SH-SY5Y (cell line): ENCODE data around the gene ZBTB46.

Source experiments
- GATA2 ChIP-seq: IDR thresholded peaks from 2 replicates; pipeline ENCODE4 v1.6.1; 2011; ENCODE audit warnings: mild to moderate bottlenecking, low read depth, low read length
- GATA3 ChIP-seq: IDR thresholded peaks from 2 replicates; pipeline ENCODE4 v1.6.1; 2011; ENCODE audit warnings: low read depth, mild to moderate bottlenecking, low read length, moderate library complexity

DNA sequence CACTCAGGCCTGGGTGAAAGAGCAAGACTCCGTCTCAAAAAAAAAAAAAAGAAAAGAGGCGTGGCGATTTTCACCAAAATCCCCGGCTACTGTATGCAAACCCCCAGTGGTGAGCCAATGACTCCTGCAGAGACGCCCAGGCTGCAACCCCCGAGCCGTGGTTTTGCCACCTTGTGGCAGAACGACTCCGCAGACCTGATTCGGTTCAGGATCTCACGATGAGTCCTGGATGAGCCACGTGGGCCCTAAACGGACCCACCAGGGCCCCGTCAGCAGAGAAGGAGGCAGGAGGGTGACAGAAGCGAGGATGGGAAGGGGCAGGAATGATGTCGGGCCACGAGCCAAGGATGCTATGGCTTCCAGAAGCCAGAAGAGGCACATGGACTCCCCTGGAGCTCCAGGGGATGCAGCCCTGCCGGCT lies 49.0 kb downstream of the ZBTB46 start:
- no peak for TF ChIP-seq GATA2
- no peak for TF ChIP-seq GATA3
